Amygdala (tissue), 56 donors: ENCODE measurements around the gene CCDC191.

Experiments used
- DNase-seq, 56 donors: peaks; one replicate each; lab custom pipeline; 2025; lab: John Stamatoyannopoulos, UW

The CCDC191 gene

GRCh38 chr3:114058646-114059045 lies 2.3 kb upstream of the CCDC191 start:
- no peak for DNase-seq

DNA sequence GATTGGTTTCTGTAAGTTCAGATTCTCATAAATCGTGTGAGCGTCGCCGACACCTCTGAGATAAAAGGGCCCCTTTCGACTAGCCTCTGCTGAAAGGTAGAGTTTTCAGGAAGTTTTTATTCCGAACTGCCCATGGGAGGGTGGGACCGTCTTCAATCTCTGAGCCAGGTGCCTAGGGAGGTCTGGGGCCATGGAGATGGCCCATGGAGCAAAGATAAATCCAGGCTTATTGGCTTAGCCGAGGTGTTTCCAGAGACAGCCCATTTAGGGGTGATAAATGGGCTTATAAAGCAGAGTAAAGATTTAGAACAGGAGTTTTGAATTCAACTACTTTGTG lies 653 bp upstream of the CCDC191 start:
- DNase-seq, result no peak

DNA sequence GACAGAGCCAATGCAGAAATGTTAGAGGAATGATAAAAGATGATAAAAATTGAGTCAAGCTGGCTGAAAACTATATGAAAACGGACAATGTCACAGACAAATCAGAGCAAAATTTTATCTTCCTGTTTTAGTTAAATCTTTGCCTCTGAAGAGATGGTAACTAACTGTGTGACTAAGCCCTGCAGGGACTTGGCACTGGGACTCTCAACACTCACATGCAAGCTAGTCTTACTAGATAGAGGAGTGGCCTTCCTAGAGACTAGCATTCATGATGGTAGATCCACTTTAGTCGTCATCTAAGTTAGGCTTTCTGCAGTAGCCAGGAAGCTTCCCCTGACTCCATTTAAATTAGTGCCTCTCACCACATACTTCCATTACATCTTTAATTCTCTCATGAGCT lies 4.1 kb downstream of the CCDC191 start:
- DNase-seq, result no peak

DNA sequence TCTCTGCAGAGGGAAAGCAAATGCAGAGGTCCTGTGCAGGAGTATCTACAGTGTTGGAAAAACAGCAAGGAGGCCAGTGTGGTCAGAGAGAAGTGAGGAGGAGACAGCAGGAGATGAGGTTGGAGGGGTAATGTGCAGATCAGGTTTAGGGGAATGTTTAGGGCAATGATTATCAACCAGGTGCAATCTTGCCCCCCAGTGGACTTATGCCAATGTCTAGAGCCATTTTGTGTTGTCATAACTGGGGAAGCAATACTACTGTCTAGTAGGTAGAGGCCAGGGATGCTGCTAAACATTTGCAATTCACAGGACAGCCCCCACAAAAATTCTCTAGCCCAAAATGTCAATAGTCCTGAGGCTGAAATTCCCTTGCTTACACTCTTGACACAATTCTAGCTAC lies 13.1 kb downstream of the CCDC191 start:
- no peak for DNase-seq

DNA sequence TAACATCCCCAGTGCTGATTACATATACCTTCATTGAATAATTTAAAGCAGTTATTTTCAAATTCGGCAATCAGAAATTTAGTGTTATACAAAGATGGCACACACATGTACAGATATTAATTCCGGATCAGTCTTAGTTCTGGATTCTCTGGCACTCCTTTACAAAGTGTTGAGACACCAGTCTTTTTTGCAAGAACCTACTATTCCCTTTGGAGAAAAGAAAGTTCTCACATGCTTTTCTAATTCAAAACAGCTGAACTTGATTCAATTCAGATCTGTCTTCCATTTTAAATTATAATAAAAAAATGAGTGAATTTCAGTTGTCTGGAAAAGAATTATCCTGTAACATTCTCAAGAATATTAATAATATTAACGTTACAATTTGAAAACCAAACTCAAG lies 20.4 kb downstream of the CCDC191 start:
- DNase-seq, result no peak

DNA sequence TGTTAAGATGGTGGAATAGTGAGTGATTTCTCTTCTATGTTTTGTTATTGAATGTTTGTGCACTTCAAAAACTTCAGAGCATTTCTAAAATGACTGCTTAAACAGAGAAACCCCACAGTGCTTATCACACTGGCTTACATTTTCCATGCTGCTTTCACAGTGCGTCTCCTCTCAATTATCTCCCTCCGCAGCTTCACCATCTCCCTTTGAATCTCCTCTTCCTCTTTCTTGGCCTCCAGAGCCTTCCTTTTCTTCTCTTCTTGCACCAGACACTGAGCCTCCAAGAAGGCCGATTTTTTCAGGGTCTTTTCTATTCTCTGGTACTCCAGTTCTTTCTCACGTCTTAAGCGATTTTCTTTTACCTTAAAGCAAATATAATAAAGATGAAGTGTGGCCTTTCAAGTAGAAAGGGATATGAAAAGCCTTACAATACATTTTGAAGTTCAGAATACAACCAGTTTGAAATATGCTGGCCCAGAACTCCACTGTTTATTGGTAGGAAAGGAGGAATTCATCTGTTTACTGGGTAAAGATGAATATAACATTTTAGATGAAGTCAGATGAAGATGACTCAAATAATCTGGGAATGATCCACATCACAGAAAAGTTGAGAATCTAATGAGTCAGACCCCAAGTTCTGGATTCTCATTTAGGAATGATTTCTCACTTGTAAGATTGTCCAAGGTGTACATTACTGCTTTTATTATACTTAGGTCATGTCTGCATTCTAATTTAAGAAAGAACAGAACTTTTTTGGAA lies 21.4 kb downstream of the CCDC191 start:
- DNase-seq, result no peak

DNA sequence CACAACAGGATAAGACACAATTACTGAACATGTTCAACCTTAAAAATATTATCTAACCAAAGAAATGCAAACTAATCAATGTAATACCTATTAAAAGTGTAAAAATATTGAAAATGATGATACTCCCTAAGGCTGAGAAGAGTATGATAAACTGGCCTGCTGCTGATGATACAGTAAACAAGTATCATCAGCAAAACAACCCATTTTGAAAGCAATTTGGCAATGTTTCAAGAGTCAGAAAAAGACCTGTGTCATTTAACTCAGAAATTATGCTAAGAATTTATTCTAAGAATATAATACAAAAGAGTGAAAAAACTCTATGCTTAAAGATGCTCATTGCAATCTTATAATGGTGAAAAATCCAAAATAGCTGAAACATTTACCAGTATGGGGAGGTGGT lies 22.1 kb downstream of the CCDC191 start:
- DNase-seq, result no peak

GRCh38 chr3:114033721-114034120 lies 22.6 kb downstream of the CCDC191 start:
- DNase-seq, result no peak

DNA sequence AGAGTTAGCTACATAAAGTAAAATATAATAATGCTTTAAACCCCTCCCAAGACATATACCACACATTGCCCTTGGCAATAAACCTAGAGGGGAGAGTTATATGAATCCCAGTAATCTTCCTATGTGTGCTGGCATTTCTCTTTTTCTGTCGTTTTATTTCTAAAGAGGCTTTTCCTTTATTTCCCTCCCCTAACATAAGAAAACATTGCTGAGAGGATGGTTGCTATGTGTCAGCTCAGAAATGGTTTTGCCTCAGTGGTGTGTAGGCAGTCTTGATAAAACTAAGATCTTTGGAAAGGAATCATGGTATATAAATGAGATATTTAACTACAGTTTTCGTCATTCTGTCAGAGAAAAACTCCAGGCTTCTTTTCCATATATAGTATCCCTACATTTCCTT lies 30.0 kb downstream of the CCDC191 start:
- DNase-seq, result no peak

DNA sequence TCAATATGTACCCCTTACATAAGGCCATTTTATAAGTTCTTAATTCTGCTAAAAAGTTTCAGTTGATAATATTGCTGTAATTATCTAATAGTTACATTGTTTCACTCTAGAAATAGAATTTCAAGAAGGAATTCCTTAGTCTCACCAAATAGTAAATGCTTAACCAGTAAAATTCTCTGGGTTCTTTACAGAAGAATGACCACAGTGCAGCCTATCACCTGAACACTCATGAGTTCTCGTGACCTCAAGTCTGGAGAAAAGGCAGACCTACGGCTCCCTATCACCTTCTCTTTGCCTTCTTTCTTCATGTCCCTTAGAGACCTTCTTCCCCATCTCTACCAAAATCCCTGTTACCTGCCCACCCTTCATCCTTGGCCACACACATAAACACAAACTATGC lies 30.9 kb downstream of the CCDC191 start:
- DNase-seq, result no peak

DNA sequence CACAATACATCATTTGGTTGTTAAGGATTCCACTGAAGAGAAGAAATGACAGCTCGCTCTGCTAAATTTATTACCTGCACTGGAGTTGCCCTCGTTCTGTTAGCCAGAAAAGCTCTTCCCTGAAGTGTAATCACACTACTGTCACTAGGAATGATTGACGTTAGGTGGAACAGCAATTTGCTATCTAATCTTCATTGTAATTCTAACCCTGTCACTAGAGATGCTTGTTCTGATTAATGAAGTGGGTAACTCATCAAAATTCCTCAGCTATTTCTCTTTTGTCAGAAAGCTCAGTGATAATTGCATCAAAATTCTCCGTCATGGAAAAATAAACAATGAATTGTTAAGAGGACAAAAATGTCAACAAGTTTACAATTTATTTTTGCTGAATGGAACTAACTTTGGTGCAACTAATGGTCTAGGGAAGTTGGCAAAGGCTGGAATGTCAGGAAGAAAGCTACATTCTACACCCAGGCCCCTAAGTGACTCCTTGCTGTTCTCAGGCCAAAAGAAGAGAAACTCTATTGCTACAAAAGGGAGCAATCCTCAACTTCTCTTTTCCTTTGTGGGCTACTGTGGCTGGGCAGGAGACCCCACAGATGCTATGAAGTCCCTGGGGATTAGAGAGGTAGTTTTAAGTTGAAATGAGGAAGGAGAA lies 34.1 kb downstream of the CCDC191 start:
- DNase-seq, result no peak

DNA sequence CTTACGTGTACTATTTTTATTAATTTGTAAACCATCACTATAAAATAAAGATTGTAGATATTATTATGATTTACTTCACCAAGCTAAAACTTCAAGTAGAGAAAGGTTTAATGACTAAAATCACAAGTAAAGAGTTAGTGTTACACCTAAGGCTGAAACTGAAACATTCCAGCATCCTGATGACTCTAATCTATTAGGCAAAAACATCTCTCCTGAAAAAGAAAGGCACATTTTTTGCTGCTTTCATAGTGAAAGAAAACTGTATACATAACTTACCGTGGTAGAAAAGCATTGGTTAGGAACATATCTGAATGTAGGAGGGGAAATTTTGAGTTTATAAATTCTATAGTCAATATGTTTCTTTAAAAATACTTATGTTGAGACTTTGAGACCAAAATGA lies 35.4 kb downstream of the CCDC191 start:
- no peak for DNase-seq

GRCh38 chr3:114019486-114019885 lies 36.8 kb downstream of the CCDC191 start:
- DNase-seq, result no peak

GRCh38 chr3:114014211-114014610 lies 42.1 kb downstream of the CCDC191 start:
- DNase-seq, result no peak

- no peak for DNase-seq
Measured at GRCh38 chr3:114011059-114011797, 45.1 kb downstream of the CCDC191 start.

- DNase-seq, result no peak
Measured at GRCh38 chr3:114005481-114005880, 50.8 kb downstream of the CCDC191 start.

GRCh38 chr3:113985541-113985940 lies 70.8 kb downstream of the CCDC191 start:
- DNase-seq, result no peak

DNA sequence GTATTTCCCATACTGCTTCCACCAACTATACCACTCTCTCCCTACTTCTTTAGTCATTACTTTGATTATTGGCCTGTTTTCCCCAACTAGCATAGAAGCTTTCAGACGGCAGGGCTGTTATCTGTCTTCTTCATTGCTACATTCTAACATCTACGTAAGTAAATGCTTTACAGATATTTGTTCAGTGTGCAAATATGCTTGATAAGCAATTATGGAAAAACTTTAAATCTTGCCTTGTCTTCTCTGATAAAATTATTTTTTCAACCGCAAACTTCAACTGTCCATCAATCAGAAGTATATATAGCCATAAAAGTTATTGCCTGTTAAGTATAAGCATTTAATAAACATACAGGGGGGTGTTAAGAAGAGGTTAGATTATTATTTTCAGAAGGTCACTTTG lies 72.8 kb downstream of the CCDC191 start:
- DNase-seq, result no peak

GRCh38 chr3:113981803-113982202 lies 74.5 kb downstream of the CCDC191 start:
- no peak for DNase-seq

- no peak for DNase-seq
Measured at GRCh38 chr3:113979916-113980315, 76.4 kb downstream of the CCDC191 start.

DNA sequence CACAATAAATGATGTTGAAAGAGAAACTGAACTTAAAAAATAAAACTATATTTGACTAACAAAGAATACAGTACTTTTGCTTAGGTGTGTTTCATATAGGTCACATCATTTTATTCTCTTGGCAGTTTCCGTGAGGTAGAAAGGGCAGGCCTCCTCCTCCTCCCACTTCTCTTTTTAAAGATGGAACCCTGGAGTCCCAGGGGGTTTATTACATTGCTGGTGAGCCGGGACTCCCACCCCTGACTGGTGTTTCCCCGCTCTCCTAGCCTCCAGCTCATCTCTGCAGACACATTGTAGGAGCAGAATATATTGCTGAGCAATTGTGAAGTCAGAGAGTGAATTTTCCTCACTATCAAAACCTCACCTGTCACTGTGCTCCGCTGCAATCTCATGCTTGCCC lies 78.5 kb downstream of the CCDC191 start:
- no peak for DNase-seq

DNA sequence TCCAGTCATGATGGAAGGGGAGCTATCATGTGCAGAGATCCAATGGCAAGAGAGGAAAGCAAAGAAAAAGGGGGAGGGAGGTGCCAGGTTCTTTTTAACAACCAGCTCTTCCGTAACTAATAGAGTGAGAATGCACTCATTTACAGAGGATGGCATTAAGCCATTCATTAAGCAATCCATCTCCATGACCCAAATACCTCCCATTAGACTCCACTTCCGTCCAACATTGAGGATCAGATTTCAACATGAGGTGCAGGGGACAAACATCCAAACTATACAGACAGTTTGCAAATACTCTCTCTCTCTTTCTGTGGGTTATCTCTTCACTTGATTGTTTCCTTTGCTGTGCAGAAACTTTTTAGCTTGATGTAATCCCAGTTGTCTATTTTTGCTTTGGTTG lies 87.3 kb downstream of the CCDC191 start:
- DNase-seq, result no peak
